GM10266 (cell line): ENCODE data around the gene CTCF.

Source experiments
- DNase-seq: peaks from one replicate; pipeline ENCODE4 v3.0.0; 2012; ENCODE audit errors: extremely low spot score
- CTCF ChIP-seq: IDR thresholded peaks from 2 replicates; pipeline ENCODE4 v1.5.1; 2012; ENCODE audit warnings: mild to moderate bottlenecking, low read depth; ENCODE audit not compliant: control insufficient read depth, insufficient read depth; ENCODE audit errors: missing control alignments

Gene CTCF

GRCh38 chr16:67653789-67654402 is 91.6 kb downstream of the CTCF start:
- TF ChIP-seq CTCF: no peak
- peak; percentile 47 for DNase-seq

GRCh38 chr16:67654403-67654911 is 92.1 kb downstream of the CTCF start:
- no peak for TF ChIP-seq CTCF
- no peak for DNase-seq

- TF ChIP-seq CTCF: no peak
- no peak for DNase-seq
Observed at GRCh38 chr16:67655363-67655762, 93.0 kb downstream of the CTCF start.

- no peak for TF ChIP-seq CTCF
- DNase-seq: no peak
Observed at GRCh38 chr16:67656344-67657016, 94.2 kb downstream of the CTCF start.

GRCh38 chr16:67657017-67657608 is 94.8 kb downstream of the CTCF start:
- no peak for DNase-seq
- TF ChIP-seq CTCF: no peak

GRCh38 chr16:67657751-67658518 is 95.6 kb downstream of the CTCF start:
- DNase-seq: no peak
- TF ChIP-seq CTCF: no peak
